Measurements from ENCODE around the gene TGFBR2.

TGFBR2 gene

DNA sequence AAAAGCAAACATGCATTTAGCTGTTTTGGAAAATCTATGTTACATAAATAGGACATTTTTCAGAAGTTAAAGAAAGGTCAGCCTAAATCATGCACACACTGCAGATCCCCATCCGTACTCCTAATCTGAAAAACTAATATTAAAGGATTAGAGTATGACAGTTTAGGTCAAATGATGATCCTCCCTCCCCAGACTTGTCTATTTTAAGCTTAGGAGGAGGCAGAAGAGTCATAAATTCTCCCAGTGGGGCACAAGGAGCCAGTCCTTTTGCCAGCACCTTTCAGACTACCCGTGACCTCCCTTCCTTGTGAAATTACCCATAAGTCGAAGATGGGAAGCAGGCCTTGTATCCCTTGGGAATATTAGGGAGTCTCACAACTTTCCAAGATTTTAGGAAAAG lies 78.0 kb downstream of the TGFBR2 start:
- Histone ChIP-seq H3K9ac (ENCODE audit: low read length) (no peak overlapping the region), H3K36me3 (ENCODE audit: control insufficient read depth, insufficient read depth, low read length, severe bottlenecking) (peaks cover 42% of the 10 kb centered on the region), H3K9me3 (ENCODE audit: control insufficient read depth, low read length) (no peaks in the 10 kb centered on the region), H3K4me3 (ENCODE audit: low read length) (peak overlapping the region; percentile 29), H3K27me3 (replicated peaks; ENCODE audit: control insufficient read depth, insufficient read depth, low read length) (no peaks in the 10 kb centered on the region), H3K4me1 (ENCODE audit: control insufficient read depth, insufficient read depth, low read length) (peaks cover 74% of the 10 kb centered on the region)
- DNase-seq (ENCODE audit: low read depth): no peak

DNA sequence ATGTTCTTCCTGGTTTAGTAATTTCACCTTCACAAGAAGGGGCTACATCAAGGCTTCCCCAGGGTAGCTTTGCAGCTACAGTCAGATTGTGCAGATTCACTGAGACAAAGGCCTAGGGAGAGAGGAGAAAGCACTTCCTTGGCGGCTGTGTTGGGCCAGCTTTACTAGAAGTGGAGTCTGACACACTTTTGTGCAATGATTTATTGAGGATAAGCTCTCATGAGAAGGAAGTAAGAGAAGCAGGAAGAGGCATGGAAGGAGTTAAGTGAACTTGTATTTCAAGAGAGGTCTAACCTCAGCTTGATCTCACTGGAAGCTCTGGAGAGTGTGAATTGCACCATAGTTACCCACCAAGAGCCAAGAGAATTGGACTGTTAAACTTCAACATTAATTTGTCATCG lies 78.9 kb downstream of the TGFBR2 start:
- Histone ChIP-seq H3K9me3 (ENCODE audit: control insufficient read depth, low read length) (no peaks in the 10 kb centered on the region), H3K4me1 (ENCODE audit: control insufficient read depth, insufficient read depth, low read length) (peaks cover 84% of the 10 kb centered on the region), H3K27me3 (replicated peaks; ENCODE audit: control insufficient read depth, insufficient read depth, low read length) (no peaks in the 10 kb centered on the region), H3K9ac (ENCODE audit: low read length) (no peak overlapping the region), H3K36me3 (ENCODE audit: control insufficient read depth, insufficient read depth, low read length, severe bottlenecking) (peaks cover 45% of the 10 kb centered on the region), H3K4me3 (ENCODE audit: low read length) (no peak overlapping the region)
- no peak for DNase-seq (ENCODE audit: low read depth)

DNA sequence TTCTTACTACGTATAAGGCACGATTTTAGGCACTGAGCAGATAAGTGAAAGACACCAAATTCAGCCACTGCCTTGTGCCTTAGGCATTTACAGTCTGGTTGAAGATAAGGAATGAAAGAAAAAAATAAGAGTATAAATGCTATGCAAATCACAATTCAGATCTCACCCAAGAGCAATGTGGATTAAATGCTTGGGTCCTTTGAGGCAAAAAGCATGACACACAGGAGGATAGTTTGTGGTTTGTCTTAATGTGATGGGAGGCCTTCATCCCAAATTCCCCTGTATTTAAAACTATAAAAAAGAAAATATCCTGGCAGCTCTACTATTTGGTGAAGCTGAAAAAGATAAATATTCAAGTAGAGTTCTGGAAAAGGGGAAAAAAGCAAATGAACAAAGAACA lies 79.8 kb downstream of the TGFBR2 start:
- Histone ChIP-seq H3K9ac (ENCODE audit: low read length) (no peak overlapping the region), H3K27me3 (replicated peaks; ENCODE audit: control insufficient read depth, insufficient read depth, low read length) (no peaks in the 10 kb centered on the region), H3K4me1 (ENCODE audit: control insufficient read depth, insufficient read depth, low read length) (peaks cover 81% of the 10 kb centered on the region), H3K4me3 (ENCODE audit: low read length) (no peak overlapping the region), H3K9me3 (ENCODE audit: control insufficient read depth, low read length) (no peaks in the 10 kb centered on the region), H3K36me3 (ENCODE audit: control insufficient read depth, insufficient read depth, low read length, severe bottlenecking) (peaks cover 54% of the 10 kb centered on the region)
- DNase-seq (ENCODE audit: low read depth): no peak

DNA sequence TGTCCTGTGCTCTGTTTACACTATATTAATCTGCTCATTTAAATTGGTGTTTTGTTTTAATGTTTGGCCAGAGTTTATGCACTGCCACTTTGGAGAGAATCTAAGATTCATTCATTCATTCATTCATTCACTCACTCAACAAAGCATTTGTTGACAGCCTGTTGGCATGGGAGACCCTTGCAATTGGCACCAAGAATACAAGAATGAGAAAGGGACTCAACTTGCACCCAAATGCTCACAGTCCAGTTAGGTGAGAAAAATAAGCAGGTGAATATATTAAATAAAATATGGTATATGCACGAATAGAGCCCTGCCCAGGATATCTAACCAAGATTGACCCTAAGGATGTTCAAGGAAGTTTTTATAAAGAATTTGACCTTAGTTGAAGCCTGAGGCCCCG lies 80.4 kb downstream of the TGFBR2 start:
- no peak overlapping the region for H3K9ac ChIP-seq (ENCODE audit: low read length)
- H3K36me3 ChIP-seq (ENCODE audit: control insufficient read depth, insufficient read depth, low read length, severe bottlenecking): peaks cover 60% of the 10 kb centered on the region
- H3K27me3 ChIP-seq (replicated peaks; ENCODE audit: control insufficient read depth, insufficient read depth, low read length): no peaks in the 10 kb centered on the region
- H3K4me3 ChIP-seq (ENCODE audit: low read length): no peak overlapping the region
- no peak for DNase-seq (ENCODE audit: low read depth)
- H3K9me3 ChIP-seq (ENCODE audit: control insufficient read depth, low read length): no peaks in the 10 kb centered on the region
- H3K4me1 ChIP-seq (ENCODE audit: control insufficient read depth, insufficient read depth, low read length): peaks cover 79% of the 10 kb centered on the region

DNA sequence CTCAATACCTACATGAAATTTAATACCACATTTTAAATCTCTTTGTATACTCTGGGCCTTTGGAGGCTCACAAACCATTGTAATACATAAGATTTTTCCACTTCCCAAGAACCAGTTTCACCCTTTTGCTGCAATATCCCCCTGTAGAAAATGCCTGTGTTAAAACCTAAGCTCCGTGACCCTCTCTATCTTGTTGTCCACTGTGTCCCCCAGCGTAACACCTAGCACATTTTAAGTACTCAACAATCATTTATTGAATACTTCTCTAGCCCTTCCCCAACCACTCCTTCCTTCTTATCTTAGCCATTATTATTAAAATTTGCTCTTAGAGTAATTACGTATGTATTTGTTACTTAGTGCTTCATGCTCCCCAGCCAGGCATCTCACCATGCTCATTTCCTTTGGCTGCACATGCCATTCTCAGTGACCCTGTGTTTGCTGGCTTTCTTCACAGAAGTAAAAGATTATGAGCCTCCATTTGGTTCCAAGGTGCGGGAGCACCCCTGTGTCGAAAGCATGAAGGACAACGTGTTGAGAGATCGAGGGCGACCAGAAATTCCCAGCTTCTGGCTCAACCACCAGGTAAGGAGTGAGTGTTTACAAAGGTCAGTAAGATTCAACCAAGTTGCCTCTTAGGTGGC lies 81.6 kb downstream of the TGFBR2 start:
- Histone ChIP-seq H3K36me3 (ENCODE audit: control insufficient read depth, insufficient read depth, low read length, severe bottlenecking) (peaks cover 73% of the 10 kb centered on the region), H3K4me1 (ENCODE audit: control insufficient read depth, insufficient read depth, low read length) (peaks cover 77% of the 10 kb centered on the region), H3K4me3 (ENCODE audit: low read length) (no peak overlapping the region), H3K9me3 (ENCODE audit: control insufficient read depth, low read length) (no peaks in the 10 kb centered on the region), H3K27me3 (replicated peaks; ENCODE audit: control insufficient read depth, insufficient read depth, low read length) (no peaks in the 10 kb centered on the region), H3K9ac (ENCODE audit: low read length) (peak overlapping the region; percentile 69)
- DNase-seq (ENCODE audit: low read depth): no peak

DNA sequence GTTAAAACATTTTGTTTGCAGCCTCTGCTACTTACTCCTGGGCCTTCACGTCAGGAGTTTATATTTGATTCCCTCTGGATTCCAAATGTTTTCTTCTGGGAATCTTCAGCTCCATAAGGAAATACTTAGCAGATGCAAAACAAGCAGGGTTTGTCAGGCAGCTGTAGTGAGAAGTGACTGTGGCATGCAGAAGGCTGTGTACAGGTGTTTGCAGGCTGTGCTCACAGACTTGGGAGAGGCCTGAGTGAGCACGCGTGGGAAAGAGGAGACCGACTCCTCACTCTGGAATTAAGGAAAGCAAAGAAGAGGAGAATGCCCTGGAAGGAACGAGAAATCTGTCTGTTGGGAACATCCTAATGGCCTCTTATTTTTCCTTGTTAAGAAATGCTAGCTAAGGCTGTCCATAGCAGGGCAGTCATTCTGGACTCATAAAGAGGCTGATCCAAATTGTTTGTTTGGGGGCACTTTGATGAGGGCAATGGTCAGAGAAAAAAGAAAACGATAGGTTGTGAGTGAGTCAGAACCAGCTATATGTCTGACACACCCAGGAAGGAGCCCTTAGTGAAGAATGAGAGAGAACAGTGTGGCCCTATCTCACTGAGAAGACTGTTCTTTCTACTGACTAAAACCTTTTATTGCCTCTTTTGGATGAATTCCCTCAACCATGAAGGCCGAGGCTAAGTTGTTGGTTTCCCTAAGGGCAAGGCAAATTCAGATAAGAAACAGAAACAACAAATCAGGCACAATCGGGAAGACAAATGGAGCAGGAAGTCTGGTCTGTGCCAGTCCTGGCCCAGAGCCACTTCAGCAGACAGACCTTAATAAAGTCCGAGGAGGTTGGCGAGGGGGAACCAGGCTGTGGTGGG lies 82.6 kb downstream of the TGFBR2 start:
- DNase-seq (ENCODE audit: low read depth): peak; percentile 63
- Histone ChIP-seq H3K36me3 (ENCODE audit: control insufficient read depth, insufficient read depth, low read length, severe bottlenecking) (peaks cover 76% of the 10 kb centered on the region), H3K4me3 (ENCODE audit: low read length) (peak overlapping the region; percentile 38)

DNA sequence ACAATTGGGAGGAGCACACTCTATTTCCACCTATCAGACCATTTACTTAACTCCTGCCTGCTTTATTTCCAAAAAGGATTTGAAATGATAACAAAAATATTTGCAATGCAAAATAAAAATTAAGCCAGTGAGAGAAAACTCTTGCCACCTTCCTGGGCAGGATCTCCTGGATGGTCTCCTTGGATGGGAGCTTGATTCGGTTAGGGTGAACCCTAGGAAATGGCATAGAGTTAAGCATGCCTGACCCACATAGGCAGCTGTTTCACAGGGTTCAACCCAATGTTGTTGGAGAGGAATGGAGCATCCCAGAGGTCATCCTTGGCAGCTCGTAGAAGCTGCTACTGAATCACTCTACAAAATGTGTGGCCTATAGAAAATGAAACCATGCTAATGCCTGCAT lies 83.8 kb downstream of the TGFBR2 start:
- peaks cover 64% of the 10 kb centered on the region for H3K4me1 ChIP-seq (ENCODE audit: control insufficient read depth, insufficient read depth, low read length)
- H3K27me3 ChIP-seq (replicated peaks; ENCODE audit: control insufficient read depth, insufficient read depth, low read length): no peaks in the 10 kb centered on the region
- H3K4me3 ChIP-seq (ENCODE audit: low read length): no peak overlapping the region
- no peak for DNase-seq (ENCODE audit: low read depth)
- no peak overlapping the region for H3K9ac ChIP-seq (ENCODE audit: low read length)
- peaks cover 87% of the 10 kb centered on the region for H3K36me3 ChIP-seq (ENCODE audit: control insufficient read depth, insufficient read depth, low read length, severe bottlenecking)
- no peaks in the 10 kb centered on the region for H3K9me3 ChIP-seq (ENCODE audit: control insufficient read depth, low read length)

More for the DNA sequence above, 82.6 kb downstream of the TGFBR2 start:
- peaks cover 74% of the 10 kb centered on the region for H3K4me1 ChIP-seq (ENCODE audit: control insufficient read depth, insufficient read depth, low read length)
- no peaks in the 10 kb centered on the region for H3K27me3 ChIP-seq (replicated peaks; ENCODE audit: control insufficient read depth, insufficient read depth, low read length)
- H3K9me3 ChIP-seq (ENCODE audit: control insufficient read depth, low read length): no peaks in the 10 kb centered on the region
- H3K9ac ChIP-seq (ENCODE audit: low read length): peak overlapping the region; percentile 69

DNA sequence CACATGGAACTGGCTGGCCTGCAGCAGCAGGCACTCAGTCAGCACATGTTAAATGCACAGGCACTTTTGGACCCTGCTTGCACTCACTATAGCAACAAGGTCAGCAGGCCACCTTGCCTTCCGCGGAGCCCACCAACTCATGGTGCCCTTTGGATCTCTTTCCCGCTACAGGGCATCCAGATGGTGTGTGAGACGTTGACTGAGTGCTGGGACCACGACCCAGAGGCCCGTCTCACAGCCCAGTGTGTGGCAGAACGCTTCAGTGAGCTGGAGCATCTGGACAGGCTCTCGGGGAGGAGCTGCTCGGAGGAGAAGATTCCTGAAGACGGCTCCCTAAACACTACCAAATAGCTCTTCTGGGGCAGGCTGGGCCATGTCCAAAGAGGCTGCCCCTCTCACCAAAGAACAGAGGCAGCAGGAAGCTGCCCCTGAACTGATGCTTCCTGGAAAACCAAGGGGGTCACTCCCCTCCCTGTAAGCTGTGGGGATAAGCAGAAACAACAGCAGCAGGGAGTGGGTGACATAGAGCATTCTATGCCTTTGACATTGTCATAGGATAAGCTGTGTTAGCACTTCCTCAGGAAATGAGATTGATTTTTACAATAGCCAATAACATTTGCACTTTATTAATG lies 85.0 kb downstream of the TGFBR2 start:
- Histone ChIP-seq H3K36me3 (ENCODE audit: control insufficient read depth, insufficient read depth, low read length, severe bottlenecking) (peaks cover 90% of the 10 kb centered on the region), H3K27me3 (replicated peaks; ENCODE audit: control insufficient read depth, insufficient read depth, low read length) (no peaks in the 10 kb centered on the region)

DNA sequence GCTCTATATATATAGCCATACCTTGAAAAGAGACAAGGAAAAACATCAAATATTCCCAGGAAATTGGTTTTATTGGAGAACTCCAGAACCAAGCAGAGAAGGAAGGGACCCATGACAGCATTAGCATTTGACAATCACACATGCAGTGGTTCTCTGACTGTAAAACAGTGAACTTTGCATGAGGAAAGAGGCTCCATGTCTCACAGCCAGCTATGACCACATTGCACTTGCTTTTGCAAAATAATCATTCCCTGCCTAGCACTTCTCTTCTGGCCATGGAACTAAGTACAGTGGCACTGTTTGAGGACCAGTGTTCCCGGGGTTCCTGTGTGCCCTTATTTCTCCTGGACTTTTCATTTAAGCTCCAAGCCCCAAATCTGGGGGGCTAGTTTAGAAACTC lies 85.5 kb downstream of the TGFBR2 start:
- Histone ChIP-seq H3K9me3 (ENCODE audit: control insufficient read depth, low read length) (no peaks in the 10 kb centered on the region), H3K4me3 (ENCODE audit: low read length) (no peak overlapping the region), H3K9ac (ENCODE audit: low read length) (peak overlapping the region; percentile 48), H3K4me1 (ENCODE audit: control insufficient read depth, insufficient read depth, low read length) (peaks cover 57% of the 10 kb centered on the region), H3K27me3 (replicated peaks; ENCODE audit: control insufficient read depth, insufficient read depth, low read length) (no peaks in the 10 kb centered on the region), H3K36me3 (ENCODE audit: control insufficient read depth, insufficient read depth, low read length, severe bottlenecking) (peaks cover 90% of the 10 kb centered on the region)
- no peak for DNase-seq (ENCODE audit: low read depth)

More for the DNA sequence above, 85.0 kb downstream of the TGFBR2 start:
- DNase-seq (ENCODE audit: low read depth): no peak
- peak overlapping the region; percentile 30 for H3K9ac ChIP-seq (ENCODE audit: low read length)
- H3K9me3 ChIP-seq (ENCODE audit: control insufficient read depth, low read length): no peaks in the 10 kb centered on the region
- H3K4me1 ChIP-seq (ENCODE audit: control insufficient read depth, insufficient read depth, low read length): peaks cover 56% of the 10 kb centered on the region
- H3K4me3 ChIP-seq (ENCODE audit: low read length): no peak overlapping the region

DNA sequence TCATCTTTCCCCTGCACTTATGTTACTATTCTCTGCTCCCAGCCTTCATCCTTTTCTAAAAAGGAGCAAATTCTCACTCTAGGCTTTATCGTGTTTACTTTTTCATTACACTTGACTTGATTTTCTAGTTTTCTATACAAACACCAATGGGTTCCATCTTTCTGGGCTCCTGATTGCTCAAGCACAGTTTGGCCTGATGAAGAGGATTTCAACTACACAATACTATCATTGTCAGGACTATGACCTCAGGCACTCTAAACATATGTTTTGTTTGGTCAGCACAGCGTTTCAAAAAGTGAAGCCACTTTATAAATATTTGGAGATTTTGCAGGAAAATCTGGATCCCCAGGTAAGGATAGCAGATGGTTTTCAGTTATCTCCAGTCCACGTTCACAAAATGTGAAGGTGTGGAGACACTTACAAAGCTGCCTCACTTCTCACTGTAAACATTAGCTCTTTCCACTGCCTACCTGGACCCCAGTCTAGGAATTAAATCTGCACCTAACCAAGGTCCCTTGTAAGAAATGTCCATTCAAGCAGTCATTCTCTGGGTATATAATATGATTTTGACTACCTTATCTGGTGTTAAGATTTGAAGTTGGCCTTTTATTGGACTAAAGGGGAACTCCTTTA lies 86.2 kb downstream of the TGFBR2 start:
- Histone ChIP-seq H3K4me3 (ENCODE audit: low read length) (no peak overlapping the region), H3K9ac (ENCODE audit: low read length) (peak overlapping the region; percentile 48), H3K9me3 (ENCODE audit: control insufficient read depth, low read length) (no peaks in the 10 kb centered on the region), H3K27me3 (replicated peaks; ENCODE audit: control insufficient read depth, insufficient read depth, low read length) (no peaks in the 10 kb centered on the region), H3K36me3 (ENCODE audit: control insufficient read depth, insufficient read depth, low read length, severe bottlenecking) (peaks cover 83% of the 10 kb centered on the region), H3K4me1 (ENCODE audit: control insufficient read depth, insufficient read depth, low read length) (peaks cover 57% of the 10 kb centered on the region)
- no peak for DNase-seq (ENCODE audit: low read depth)

Measured in adipocyte (in vitro differentiated cells).